Spleen (tissue), 11 donors: Measurements from ENCODE around the gene ANKRD17. TPM values are rescaled to one million over a fixed set of nuclear protein-coding genes. Genes with fewer than 3 reads are reported as not detected.
A peak's percentile ranks its signal among the peaks of the same experiment; 100 is the strongest.

Experiments used
- DNase-seq: peaks from one replicate; pipeline ENCODE4 v3.0.0-alpha.2; 2020
- H3K27ac ChIP-seq, 8 donors: fragments of 200-600 bp; sonication (generic) in 7 of 8; 1 replicate in 4 of 8; 2 replicates in 4 of 8; pipeline versions ENCODE4 v1.5.0 to v1.8.0; 2016 to 2021; ENCODE audit warnings: inconsistent platforms in 4 of 8, mild to moderate bottlenecking in 4 of 8, moderate library complexity in 1 of 8
- H3K27me3 ChIP-seq, 7 donors: fragments of 200-600 bp; sonication (generic) in 6 of 7; replicated peaks in 1 of 7; 1 replicate in 4 of 7; 2 replicates in 3 of 7; pipeline versions ENCODE4 v1.5.0 to v1.8.0; 2016 to 2021; ENCODE audit warnings: inconsistent platforms in 3 of 7, mild to moderate bottlenecking in 1 of 7
- H3K36me3 ChIP-seq, 6 donors: fragments of 200-600 bp; sonication (generic) in 5 of 6; 1 replicate in 4 of 6; 2 replicates in 2 of 6; pipeline versions ENCODE4 v1.5.0 to v1.8.0; 2016 to 2021; ENCODE audit warnings: inconsistent platforms in 2 of 6
- H3K4me1 ChIP-seq, 6 donors: fragments of 200-600 bp; sonication (generic) in 5 of 6; 1 replicate in 3 of 6; 2 replicates in 3 of 6; pipeline versions ENCODE4 v1.5.0 to v1.8.0; 2016 to 2021; ENCODE audit warnings: inconsistent platforms in 3 of 6
- H3K4me3 ChIP-seq, 8 donors: fragments of 200-600 bp; sonication (generic) in 7 of 8; 1 replicate in 4 of 8; 2 replicates in 4 of 8; pipeline versions ENCODE4 v1.5.0 to v1.8.0; 2016 to 2021; ENCODE audit warnings: inconsistent platforms in 4 of 8, mild to moderate bottlenecking in 4 of 8, moderate library complexity in 2 of 8
- H3K9me3 ChIP-seq, 8 donors: fragments of 200-600 bp; sonication (generic) in 7 of 8; 1 replicate in 4 of 8; 2 replicates in 4 of 8; pipeline versions ENCODE4 v1.5.0 to v1.8.0; 2016 to 2021; ENCODE audit warnings: inconsistent platforms in 4 of 8
- CTCF ChIP-seq, 11 experiments: fragments of 200-600 bp in 7 of 11; fragments of 450-650 bp in 4 of 11; sonication (generic) in 4 of 11; IDR thresholded peaks in 8 of 11; conservative IDR thresholded peaks in 3 of 11; 1 replicate in 7 of 11; 2 replicates in 4 of 11; pipeline versions ENCODE4 v1.4.0 to v1.8.0; 2016 to 2021; ENCODE audit warnings: antibody characterized with exemption in 11 of 11, inconsistent platforms in 4 of 11, mild to moderate bottlenecking in 1 of 11
- POLR2A ChIP-seq, 3 donors: fragments of 450-650 bp; IDR thresholded peaks; one replicate each; pipeline ENCODE4 v1.5.1; 2017; ENCODE audit warnings: antibody characterized with exemption in 3 of 3, mild to moderate bottlenecking in 1 of 3
- POLR2AphosphoS5 ChIP-seq, 3 donors: sonication (generic); formaldehyde crosslinking; IDR thresholded peaks; one replicate each; pipeline ENCODE4 v1.5.1; 2017; ENCODE audit warnings: antibody characterized with exemption in 3 of 3
- WGBS, 5 donors: extraction: QIAGEN DNeasy Blood & Tissue Kit in 3 of 5; methylation state at CpG; one replicate each; pipeline versions ENCODE4 v1.1.5 to v1.1.7; 2013 to 2018; 5-methylcytosine and 5-hydroxymethylcytosine counted together
- intact Hi-C: fragments of 100-400 bp; cut with DNase I; formaldehyde crosslinking; loops from one replicate; pipeline ENCODE4 v1.15.0; 2023; ENCODE audit warnings: low total_unique reads
- polyA plus RNA-seq, 3 donors: library from polyadenylated mRNA; stranded (reverse); fragments of 200-250 nt; gene quantifications; one replicate each; pipeline ENCODE4 v1.2.1, GENCODE V29; 2013
- total RNA-seq, 7 donors: library from RNA; depleted of rRNA in 3 of 7; stranded (reverse); fragments of >200 nt in 3 of 7; fragmentation: NEBNext Ultra II Directional in 4 of 7; extraction: Animal tissue kit (Norgen Biotek cat#: 25700) in 4 of 7; gene quantifications; one replicate each; pipeline versions ENCODE4 v1.1.0 to v1.2.1, GENCODE V29; 2016 to 2021
- donor health status: healthy with polysubstance abuse.
- donor health status: DM: no; HTN: no; CAD: no; lungs with moderate emphysema.
- donor health status: DM: no; HTN: no; CAD: no.
- donor health status: Bipolar disorder and iron deficiency.
- donor health status: healthy.
- donor health status: DM: no; HTN: no; CAD: no.
- donor health status: DM: yes; HTN: yes; CAD: no.

Gene ANKRD17
- total and polyA plus RNA-seq, 10 donors, result 7.1 to 71.5 (median 60.0) TPM

DNA sequence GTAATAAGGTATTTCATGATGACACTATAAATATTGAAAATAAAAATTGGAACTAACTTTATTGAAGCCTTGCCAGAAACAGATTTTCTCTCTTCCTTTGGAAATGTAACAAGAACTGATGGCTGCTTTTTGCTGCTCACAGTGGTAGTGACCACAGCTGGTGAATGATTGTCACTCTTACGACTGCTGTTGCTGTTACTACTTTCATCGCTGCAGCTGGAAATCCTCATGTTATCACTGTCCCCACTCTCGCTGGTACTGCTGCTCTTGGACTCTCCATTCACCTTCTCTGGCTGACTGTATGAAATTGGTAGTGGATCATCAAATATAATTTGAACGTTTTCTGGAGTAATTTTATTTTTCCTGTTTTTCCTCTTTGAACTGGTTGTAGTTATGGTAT lies 160.6 kb downstream of the ANKRD17 start:
- Histone ChIP-seq H3K9me3 (no peaks in the 10 kb centered on the region), H3K4me3 (no peak overlapping the region), H3K4me1 (peaks cover 0 to 6% (median 0%) of the 10 kb centered on the region in 6 donors), H3K36me3 (peaks cover 0 to 99% (median 69%) of the 10 kb centered on the region in 6 donors), H3K27me3 (no peaks in the 10 kb centered on the region), H3K27ac (peak overlapping the region in 2 of 8 donors; percentile 51 to 60)
- WGBS, 5 donors, result 87 to 95% (median 91%) methylated on average over 4 of the region's 4 CpGs
- DNase-seq, result no peak
- TF ChIP-seq POLR2A (IDR thresholded peaks at IDR 0.05), result no peak
- TF ChIP-seq POLR2AphosphoS5 (IDR thresholded peaks at IDR 0.05), result no peak
- no peak for TF ChIP-seq CTCF (IDR thresholded peaks at IDR 0.05 in 8 of 11, conservative IDR thresholded peaks at IDR 0.05 in 3 of 11)
- intact Hi-C loops, result no loop called here

DNA sequence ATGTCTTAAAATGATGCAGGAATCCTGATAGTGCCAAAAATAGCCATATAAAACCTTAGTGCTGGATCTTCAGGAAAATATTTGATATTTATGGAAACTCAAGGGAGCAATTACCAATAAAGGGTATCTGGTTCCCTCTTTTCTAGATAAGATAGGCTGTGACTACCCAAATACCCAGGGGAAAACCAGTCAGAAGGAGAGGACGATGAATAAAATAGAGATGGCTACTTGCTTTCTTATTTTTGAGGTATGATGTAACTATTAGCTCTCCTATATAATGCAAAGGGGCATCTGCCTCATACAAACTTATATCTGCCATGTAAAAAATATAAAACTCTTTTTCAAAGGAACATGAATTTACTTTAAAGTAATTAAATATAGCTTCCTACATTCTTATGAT lies 165.7 kb downstream of the ANKRD17 start:
- intact Hi-C loops, result no loop called here
- no peak for TF ChIP-seq CTCF (IDR thresholded peaks at IDR 0.05 in 8 of 11, conservative IDR thresholded peaks at IDR 0.05 in 3 of 11)
- TF ChIP-seq POLR2AphosphoS5 (IDR thresholded peaks at IDR 0.05), result no peak
- TF ChIP-seq POLR2A (IDR thresholded peaks at IDR 0.05), result no peak
- H3K27me3 ChIP-seq, result no peaks in the 10 kb centered on the region
- H3K4me1 ChIP-seq, result peaks cover 0 to 10% (median 0%) of the 10 kb centered on the region in 6 donors
- no peak for DNase-seq
- peaks cover 0 to 93% (median 59%) of the 10 kb centered on the region in 6 donors for H3K36me3 ChIP-seq
- no peak overlapping the region for H3K4me3 ChIP-seq
- WGBS, 5 donors, result 83 to 98% (median 86%) methylated on average over 1 of the region's 1 CpG
- H3K27ac ChIP-seq, result no peak overlapping the region
- H3K9me3 ChIP-seq, result no peaks in the 10 kb centered on the region

GRCh38 chr4:73090738-73091137 lies 167.9 kb downstream of the ANKRD17 start:
- intact Hi-C loops, result no loop called here
- Histone ChIP-seq H3K9me3 (no peaks in the 10 kb centered on the region), H3K27ac (peak overlapping the region in 1 of 8 donors; percentile 31), H3K4me3 (no peak overlapping the region), H3K27me3 (no peaks in the 10 kb centered on the region), H3K4me1 (peaks cover 0 to 24% (median 10%) of the 10 kb centered on the region in 6 donors), H3K36me3 (peaks cover 0 to 71% (median 49%) of the 10 kb centered on the region in 6 donors)
- TF ChIP-seq POLR2AphosphoS5 (IDR thresholded peaks at IDR 0.05) (no peak), CTCF (IDR thresholded peaks at IDR 0.05 in 8 of 11, conservative IDR thresholded peaks at IDR 0.05 in 3 of 11) (no peak), POLR2A (IDR thresholded peaks at IDR 0.05) (no peak)
- DNase-seq, result no peak
- 92 to 96% (median 93%) methylated on average over 1 of the region's 1 CpG for WGBS, 5 donors

- Histone ChIP-seq H3K9me3 (no peaks in the 10 kb centered on the region), H3K4me1 (peaks cover 0 to 29% (median 12%) of the 10 kb centered on the region in 6 donors), H3K27me3 (no peaks in the 10 kb centered on the region), H3K4me3 (no peak overlapping the region), H3K27ac (no peak overlapping the region), H3K36me3 (peaks cover 0 to 69% (median 38%) of the 10 kb centered on the region in 6 donors)
- no peak for DNase-seq
- TF ChIP-seq POLR2A (IDR thresholded peaks at IDR 0.05) (no peak), POLR2AphosphoS5 (IDR thresholded peaks at IDR 0.05) (no peak), CTCF (IDR thresholded peaks at IDR 0.05 in 8 of 11, conservative IDR thresholded peaks at IDR 0.05 in 3 of 11) (no peak)
- intact Hi-C loops, result no loop called here
Measured at GRCh38 chr4:73087871-73088270, 170.7 kb downstream of the ANKRD17 start.
